H9 (cell line): ENCODE results near the gene SPRR4. TPM values are rescaled to one million over a fixed set of nuclear protein-coding genes. Genes with fewer than 3 reads are reported as not detected.

ENCODE experiments used
- DNase-seq: peaks from one replicate; pipeline ENCODE4 v3.0.0-alpha.2; 2017
- H2AFZ ChIP-seq: one replicate; pipeline ENCODE4 v1.6.1; 2013; ENCODE audit warnings: mild to moderate bottlenecking, low read length, control low read depth, moderate library complexity
- H2AK5ac ChIP-seq: 2 replicates; pipeline ENCODE4 v1.6.1; 2013; ENCODE audit warnings: low read length, control low read depth, mixed read lengths; ENCODE audit not compliant: insufficient read length
- H2BK120ac ChIP-seq: one replicate; pipeline ENCODE4 v1.6.1; 2013; ENCODE audit warnings: low read depth, mild to moderate bottlenecking, low read length, control low read depth, inconsistent platforms; ENCODE audit not compliant: poor library complexity, severe bottlenecking
- H2BK12ac ChIP-seq: 2 replicates; pipeline ENCODE4 v1.6.1; 2013; ENCODE audit warnings: low read length, control low read depth, mixed read lengths, low read depth; ENCODE audit not compliant: insufficient read length
- H2BK15ac ChIP-seq: 2 replicates; pipeline ENCODE4 v1.6.1; 2013; ENCODE audit warnings: low read depth, low read length, control low read depth
- H2BK20ac ChIP-seq: one replicate; pipeline ENCODE4 v1.6.1; 2013; ENCODE audit warnings: low read depth, mild to moderate bottlenecking, low read length, control low read depth, inconsistent platforms; ENCODE audit not compliant: poor library complexity, severe bottlenecking
- H2BK5ac ChIP-seq: 2 replicates; pipeline ENCODE4 v1.6.1; 2013; ENCODE audit warnings: low read length, control low read depth, mixed read lengths; ENCODE audit not compliant: insufficient read length
- H3K14ac ChIP-seq: 2 replicates; pipeline ENCODE4 v1.6.1; 2013; ENCODE audit warnings: low read length, control low read depth; ENCODE audit not compliant: insufficient read depth
- H3K18ac ChIP-seq: 2 replicates; pipeline ENCODE4 v1.6.1; 2013; ENCODE audit warnings: low read depth, mild to moderate bottlenecking, mixed read lengths, low read length, control low read depth; ENCODE audit not compliant: insufficient read length
- H3K23ac ChIP-seq: 2 replicates; pipeline ENCODE4 v1.6.1; 2013; ENCODE audit warnings: low read length, control low read depth, mixed read lengths, low read depth; ENCODE audit not compliant: insufficient read length
- H3K23me2 ChIP-seq: 2 replicates; pipeline ENCODE4 v1.6.1; 2013; ENCODE audit warnings: low read depth, mild to moderate bottlenecking, mixed read lengths, low read length, control low read depth; ENCODE audit not compliant: insufficient read length, poor library complexity, severe bottlenecking
- H3K27ac ChIP-seq: 2 replicates; pipeline ENCODE4 v1.5.1; 2013; ENCODE audit warnings: low read length, control low read depth, mixed read lengths, low read depth; ENCODE audit not compliant: insufficient read length
- H3K27me3 ChIP-seq: 2 replicates; pipeline ENCODE4 v1.6.1; 2013; ENCODE audit warnings: low read length, control low read depth, inconsistent platforms; ENCODE audit not compliant: insufficient read depth
- H3K4ac ChIP-seq: 2 replicates; pipeline ENCODE4 v1.6.1; 2013; ENCODE audit warnings: low read depth, mild to moderate bottlenecking, control low read depth, inconsistent platforms, low read length, moderate library complexity
- H3K4me1 ChIP-seq: 2 replicates; pipeline ENCODE4 v1.6.1; 2013; ENCODE audit warnings: low read length, control low read depth, inconsistent platforms; ENCODE audit not compliant: insufficient read depth
- H3K4me2 ChIP-seq: 2 replicates; pipeline ENCODE4 v1.6.1; 2013; ENCODE audit warnings: low read length, control low read depth, mixed read lengths; ENCODE audit not compliant: insufficient read length, insufficient read depth
- H3K56ac ChIP-seq: 2 replicates; pipeline ENCODE4 v1.6.1; 2013; ENCODE audit warnings: low read depth, mild to moderate bottlenecking, mixed read lengths, low read length, control low read depth; ENCODE audit not compliant: insufficient read length
- H3K79me1 ChIP-seq: 2 replicates; pipeline ENCODE4 v1.6.1; 2013; ENCODE audit warnings: low read depth, mild to moderate bottlenecking, moderate library complexity, low read length, control low read depth, inconsistent platforms; ENCODE audit not compliant: insufficient read depth, poor library complexity, severe bottlenecking
- H3K79me2 ChIP-seq: 2 replicates; pipeline ENCODE4 v1.6.1; 2013; ENCODE audit warnings: low read length, control low read depth, inconsistent platforms; ENCODE audit not compliant: insufficient read depth
- H3K9ac ChIP-seq: 2 replicates; pipeline ENCODE4 v1.6.1; 2013; ENCODE audit warnings: low read length, control low read depth, mixed read lengths; ENCODE audit not compliant: insufficient read length; ENCODE audit errors: extremely low read depth
- H3K9me3 ChIP-seq: one replicate; pipeline ENCODE4 v1.6.1; 2013; ENCODE audit warnings: low read depth, low read length, inconsistent platforms; ENCODE audit not compliant: control insufficient read depth
- H3T11ph ChIP-seq: one replicate; pipeline ENCODE4 v1.6.1; 2013; ENCODE audit warnings: mild to moderate bottlenecking, low read length, control low read depth, inconsistent platforms
- H4K20me1 ChIP-seq: one replicate; pipeline ENCODE4 v1.6.1; 2013; ENCODE audit not compliant: control insufficient read depth, insufficient read length, insufficient read depth
- H4K5ac ChIP-seq: 2 replicates; pipeline ENCODE4 v1.6.1; 2013; ENCODE audit warnings: low read depth, mild to moderate bottlenecking, mixed read lengths, low read length, control low read depth; ENCODE audit not compliant: insufficient read length
- H4K8ac ChIP-seq: replicated peaks from 2 replicates; pipeline ENCODE4 v1.6.1; 2013; ENCODE audit warnings: low read length, control low read depth, mixed read lengths, low read depth; ENCODE audit not compliant: insufficient read length
- H4K91ac ChIP-seq: 2 replicates; pipeline ENCODE4 v1.6.1; 2013; ENCODE audit warnings: low read depth, mild to moderate bottlenecking, moderate library complexity, mixed read lengths, low read length, control low read depth; ENCODE audit not compliant: insufficient read length
- H3K27ac Mint-ChIP-seq, 3 experiments: 2 replicates in 2 of 3; 3 replicates in 1 of 3; pipeline ENCODE4 v1.8.0; 2020 to 2021; ENCODE audit warnings: mixed read lengths in 3 of 3, mild to moderate bottlenecking in 1 of 3, moderate library complexity in 1 of 3
- H3K27me3 Mint-ChIP-seq: 2 replicates; pipeline ENCODE4 v1.8.0; 2021; ENCODE audit warnings: low read depth, mild to moderate bottlenecking, moderate library complexity, mixed read lengths
- H3K36me3 Mint-ChIP-seq, 3 experiments: 2 replicates in 2 of 3; 3 replicates in 1 of 3; pipeline ENCODE4 v1.8.0; 2020 to 2021; ENCODE audit warnings: low read depth in 3 of 3, mixed read lengths in 3 of 3; ENCODE audit not compliant: insufficient read depth in 1 of 3
- H3K4me1 Mint-ChIP-seq, 2 experiments: 2 replicates each; pipeline ENCODE4 v1.8.0; 2020; ENCODE audit warnings: mixed read lengths in 2 of 2
- H3K4me3 Mint-ChIP-seq, 2 experiments: 2 replicates in 1 of 2; 3 replicates in 1 of 2; pipeline ENCODE4 v1.8.0; 2020 to 2021; ENCODE audit warnings: mild to moderate bottlenecking in 2 of 2, mixed read lengths in 2 of 2, moderate library complexity in 1 of 2
- H3K9me3 Mint-ChIP-seq, 2 experiments: 2 replicates in 1 of 2; 3 replicates in 1 of 2; pipeline ENCODE4 v1.8.0; 2020; ENCODE audit warnings: mild to moderate bottlenecking in 2 of 2, mixed read lengths in 2 of 2, moderate library complexity in 1 of 2
- CTCF ChIP-seq: fragments of 200-600 bp; sonication (generic); conservative IDR thresholded peaks from 3 replicates; pipeline ENCODE4 v1.8.0; 2021; ENCODE audit warnings: antibody characterized with exemption, mild to moderate bottlenecking
- total RNA-seq: library from RNA; stranded (reverse); gene quantifications from 2 replicates; pipeline ENCODE4 v1.2.1, GENCODE V29; 2021

SPRR4 gene
- total RNA-seq, 1 experiment from 2014 or later: not detected

DNA sequence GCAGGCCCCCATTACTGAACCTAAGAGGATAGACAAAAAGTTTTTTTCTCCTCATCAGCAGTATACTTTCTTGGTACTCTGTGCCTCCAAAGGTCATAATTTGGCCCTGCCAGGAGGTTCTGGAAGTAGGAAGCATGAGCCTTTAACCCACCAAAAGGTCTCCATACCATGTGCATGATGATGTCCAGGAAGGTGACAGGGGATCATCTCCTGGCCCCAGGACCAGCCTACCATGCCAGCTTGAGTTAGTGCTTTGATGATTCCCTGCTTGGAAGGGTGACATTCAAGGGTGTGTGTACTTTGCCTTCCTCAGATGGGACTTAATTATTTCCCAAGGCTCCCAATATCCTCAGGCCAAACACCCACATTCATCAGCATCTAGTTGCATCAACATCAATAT, 7.2 kb downstream of the SPRR4 start:
- Mint-ChIP-seq H3K4me1 (no peaks in the 10 kb centered on the region), H3K27me3 (peaks cover 31% of the 10 kb centered on the region), H3K9me3 (peaks cover 3 to 10% of the 10 kb centered on the region in 2 experiments; a peak in 3 of 5 replicates), H3K36me3 (no peaks in the 10 kb centered on the region; a peak in 1 of 7 replicates), H3K27ac (no peak overlapping the region), H3K4me3 (no peak overlapping the region)
- Histone ChIP-seq H2BK120ac (no peak overlapping the region), H2BK15ac (no peak overlapping the region), H3K27me3 (no peaks in the 10 kb centered on the region), H3K79me1 (no peaks in the 10 kb centered on the region), H3K23me2 (no peaks in the 10 kb centered on the region), H2BK12ac (no peak overlapping the region), H4K8ac (no peak overlapping the region), H3K9me3 (no peaks in the 10 kb centered on the region), H2AK5ac (no peak overlapping the region), H2BK20ac (no peak overlapping the region), H3K56ac (no peak overlapping the region), H3K9ac (no peak overlapping the region), H3K79me2 (no peaks in the 10 kb centered on the region), H4K20me1 (no peaks in the 10 kb centered on the region), H4K91ac (no peak overlapping the region), H2AFZ (no peak overlapping the region), H3K27ac (no peak overlapping the region), H3K18ac (no peak overlapping the region), H2BK5ac (no peak overlapping the region), H3K4ac (no peak overlapping the region), H3K4me1 (no peaks in the 10 kb centered on the region), H3K23ac (no peak overlapping the region), H3T11ph (no peak overlapping the region), H3K14ac (no peak overlapping the region), H3K4me2 (no peak overlapping the region), H4K5ac (no peak overlapping the region)
- no peak for TF ChIP-seq CTCF
- no peak for DNase-seq
